Embryonic facial prominence (tissue), 1 donor: Measurements from ENCODE around the gene ARHGEF33.
A peak's percentile ranks its signal among the peaks of the same experiment; 100 is the strongest.

Experiments
- DNase-seq: peaks from one replicate; pipeline ENCODE4 v3.0.0-alpha.2; 2016; ENCODE audit errors: extremely low spot score

The ARHGEF33 gene

GRCh38 chr2:38959938-38960608, 70.4 kb downstream of the ARHGEF33 start:
- peak; percentile 79 for DNase-seq

- DNase-seq: no peak
Observed at GRCh38 chr2:38960609-38961320, 71.1 kb downstream of the ARHGEF33 start.

GRCh38 chr2:38966006-38966405, 76.3 kb downstream of the ARHGEF33 start:
- DNase-seq: no peak

- no peak for DNase-seq
Observed at GRCh38 chr2:38966678-38967077, 77.0 kb downstream of the ARHGEF33 start.

- DNase-seq: no peak
Observed at GRCh38 chr2:38968021-38968420, 78.3 kb downstream of the ARHGEF33 start.

GRCh38 chr2:38971377-38971776, 81.7 kb downstream of the ARHGEF33 start:
- no peak for DNase-seq

- DNase-seq: no peak
Observed at GRCh38 chr2:38973266-38973665, 83.6 kb downstream of the ARHGEF33 start.

- DNase-seq: no peak
Observed at GRCh38 chr2:38975042-38975441, 85.4 kb downstream of the ARHGEF33 start.

GRCh38 chr2:38977047-38977446, 87.4 kb downstream of the ARHGEF33 start:
- DNase-seq: no peak

- no peak for DNase-seq
Observed at GRCh38 chr2:38978296-38978903, 88.7 kb downstream of the ARHGEF33 start.

GRCh38 chr2:38978908-38979307, 89.2 kb downstream of the ARHGEF33 start:
- no peak for DNase-seq

- no peak for DNase-seq
Observed at GRCh38 chr2:38981003-38981669, 91.5 kb downstream of the ARHGEF33 start.

GRCh38 chr2:38981670-38982357, 92.1 kb downstream of the ARHGEF33 start:
- no peak for DNase-seq

- DNase-seq: no peak
Observed at GRCh38 chr2:38982498-38982897, 92.8 kb downstream of the ARHGEF33 start.

- no peak for DNase-seq
Observed at GRCh38 chr2:38988716-38989115, 99.0 kb downstream of the ARHGEF33 start.

GRCh38 chr2:38991899-38992298, 102.2 kb downstream of the ARHGEF33 start:
- no peak for DNase-seq

- no peak for DNase-seq
Observed at GRCh38 chr2:38997781-38998180, 108.1 kb downstream of the ARHGEF33 start.

- no peak for DNase-seq
Observed at GRCh38 chr2:39000552-39000951, 110.9 kb downstream of the ARHGEF33 start.

- DNase-seq: no peak
Observed at GRCh38 chr2:39007875-39008504, 118.3 kb downstream of the ARHGEF33 start.

GRCh38 chr2:39008665-39009064, 119.0 kb downstream of the ARHGEF33 start:
- DNase-seq: no peak

- no peak for DNase-seq
Observed at GRCh38 chr2:39013871-39014270, 124.2 kb downstream of the ARHGEF33 start.
